GM19193 (cell line): ENCODE data around the gene NEK6.

ENCODE experiments used
- POLR2A ChIP-seq: IDR thresholded peaks from 4 replicates; pipeline ENCODE4 v1.6.1; 2011; ENCODE audit not compliant: insufficient read depth, insufficient read length; ENCODE audit errors: extremely low read depth

The NEK6 gene

GRCh38 chr9:124266139-124266825 lies 8.5 kb downstream of the NEK6 start:
- no peak for TF ChIP-seq POLR2A

GRCh38 chr9:124266826-124267201 lies 9.1 kb downstream of the NEK6 start:
- TF ChIP-seq POLR2A, result no peak

- no peak for TF ChIP-seq POLR2A
Measured at GRCh38 chr9:124267271-124267807, 9.6 kb downstream of the NEK6 start.

GRCh38 chr9:124268248-124268647 lies 10.5 kb downstream of the NEK6 start:
- no peak for TF ChIP-seq POLR2A

GRCh38 chr9:124268661-124269060 lies 10.9 kb downstream of the NEK6 start:
- TF ChIP-seq POLR2A, result no peak

GRCh38 chr9:124269556-124269955 lies 11.8 kb downstream of the NEK6 start:
- TF ChIP-seq POLR2A, result no peak

GRCh38 chr9:124270504-124271335 lies 13.0 kb downstream of the NEK6 start:
- TF ChIP-seq POLR2A, result no peak

GRCh38 chr9:124271660-124272059 lies 13.9 kb downstream of the NEK6 start:
- no peak for TF ChIP-seq POLR2A

- no peak for TF ChIP-seq POLR2A
Measured at GRCh38 chr9:124272118-124272517, 14.4 kb downstream of the NEK6 start.

- no peak for TF ChIP-seq POLR2A
Measured at GRCh38 chr9:124272979-124273378, 15.2 kb downstream of the NEK6 start.

- TF ChIP-seq POLR2A, result no peak
Measured at GRCh38 chr9:124273427-124274160, 15.8 kb downstream of the NEK6 start.

- TF ChIP-seq POLR2A, result no peak
Measured at GRCh38 chr9:124274226-124274625, 16.5 kb downstream of the NEK6 start.

- TF ChIP-seq POLR2A, result no peak
Measured at GRCh38 chr9:124274738-124275137, 17.0 kb downstream of the NEK6 start.

GRCh38 chr9:124277420-124277819 lies 19.7 kb downstream of the NEK6 start:
- no peak for TF ChIP-seq POLR2A

GRCh38 chr9:124278054-124278540 lies 20.3 kb downstream of the NEK6 start:
- TF ChIP-seq POLR2A, result no peak
